Fibroblast of peridontal ligament (primary cell): ENCODE data around the gene PITPNB.

Experiments used
- DNase-seq: peaks from one replicate; pipeline ENCODE4 v3.0.0-alpha.2; 2010; ENCODE audit errors: extremely low read depth

PITPNB gene

GRCh38 chr22:27880778-27881394 is 38.2 kb downstream of the PITPNB start:
- DNase-seq = peak; percentile 96

GRCh38 chr22:27879923-27880322 is 39.1 kb downstream of the PITPNB start:
- peak; percentile 60 for DNase-seq

GRCh38 chr22:27878541-27878940 is 40.5 kb downstream of the PITPNB start:
- no peak for DNase-seq

GRCh38 chr22:27877501-27877900 is 41.6 kb downstream of the PITPNB start:
- no peak for DNase-seq

GRCh38 chr22:27876684-27877083 is 42.4 kb downstream of the PITPNB start:
- DNase-seq = peak; percentile 88

GRCh38 chr22:27875951-27876350 is 43.1 kb downstream of the PITPNB start:
- DNase-seq = no peak

- DNase-seq = no peak
Observed at GRCh38 chr22:27874764-27875163, 44.3 kb downstream of the PITPNB start.

GRCh38 chr22:27874185-27874584 is 44.9 kb downstream of the PITPNB start:
- no peak for DNase-seq

- DNase-seq = no peak
Observed at GRCh38 chr22:27873472-27873871, 45.6 kb downstream of the PITPNB start.

- DNase-seq = no peak
Observed at GRCh38 chr22:27872488-27872887, 46.6 kb downstream of the PITPNB start.

- no peak for DNase-seq
Observed at GRCh38 chr22:27871306-27872014, 47.6 kb downstream of the PITPNB start.

- no peak for DNase-seq
Observed at GRCh38 chr22:27870234-27871191, 48.5 kb downstream of the PITPNB start.

GRCh38 chr22:27868732-27869282 is 50.2 kb downstream of the PITPNB start:
- no peak for DNase-seq

GRCh38 chr22:27867953-27868731 is 50.9 kb downstream of the PITPNB start:
- DNase-seq = no peak

GRCh38 chr22:27867085-27867952 is 51.7 kb downstream of the PITPNB start:
- no peak for DNase-seq

- DNase-seq = peak; percentile 99
Observed at GRCh38 chr22:27866135-27867084, 52.6 kb downstream of the PITPNB start.

- DNase-seq = no peak
Observed at GRCh38 chr22:27865496-27865895, 53.6 kb downstream of the PITPNB start.

GRCh38 chr22:27863556-27863955 is 55.5 kb downstream of the PITPNB start:
- DNase-seq = peak; percentile 71

- DNase-seq = no peak
Observed at GRCh38 chr22:27863001-27863400, 56.1 kb downstream of the PITPNB start.
